OCI-LY7 (cell line): Measurements from ENCODE around the gene KRTAP10-3.

Experiments used
- EZH2phosphoT487 ChIP-seq: fragments of 200-600 bp; sonication (generic); IDR thresholded peaks from 2 replicates; pipeline ENCODE4 v1.6.1; 2018; ENCODE audit warnings: low read depth, borderline replicate concordance, mild to moderate bottlenecking, mixed run types, antibody characterized with exemption, low read length, moderate library complexity, mixed read lengths
- TF ChIP-seq, protein P1 (sequence below): fragments of 200-600 bp; sonication (generic); conservative IDR thresholded peaks from 2 replicates; pipeline ENCODE4 v1.5.1; 2014; ENCODE audit warnings: mild to moderate bottlenecking, antibody characterized with exemption, low read length, moderate library complexity, mixed read lengths

- TF ChIP-seq, protein P1, sequence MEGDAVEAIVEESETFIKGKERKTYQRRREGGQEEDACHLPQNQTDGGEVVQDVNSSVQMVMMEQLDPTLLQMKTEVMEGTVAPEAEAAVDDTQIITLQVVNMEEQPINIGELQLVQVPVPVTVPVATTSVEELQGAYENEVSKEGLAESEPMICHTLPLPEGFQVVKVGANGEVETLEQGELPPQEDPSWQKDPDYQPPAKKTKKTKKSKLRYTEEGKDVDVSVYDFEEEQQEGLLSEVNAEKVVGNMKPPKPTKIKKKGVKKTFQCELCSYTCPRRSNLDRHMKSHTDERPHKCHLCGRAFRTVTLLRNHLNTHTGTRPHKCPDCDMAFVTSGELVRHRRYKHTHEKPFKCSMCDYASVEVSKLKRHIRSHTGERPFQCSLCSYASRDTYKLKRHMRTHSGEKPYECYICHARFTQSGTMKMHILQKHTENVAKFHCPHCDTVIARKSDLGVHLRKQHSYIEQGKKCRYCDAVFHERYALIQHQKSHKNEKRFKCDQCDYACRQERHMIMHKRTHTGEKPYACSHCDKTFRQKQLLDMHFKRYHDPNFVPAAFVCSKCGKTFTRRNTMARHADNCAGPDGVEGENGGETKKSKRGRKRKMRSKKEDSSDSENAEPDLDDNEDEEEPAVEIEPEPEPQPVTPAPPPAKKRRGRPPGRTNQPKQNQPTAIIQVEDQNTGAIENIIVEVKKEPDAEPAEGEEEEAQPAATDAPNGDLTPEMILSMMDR = no peak
- TF ChIP-seq EZH2phosphoT487 = no peak
Observed at GRCh38 chr21:44574457-44575306, 16.1 kb upstream of the KRTAP10-3 start.
